Cardiac septum (tissue), 1 donor: ENCODE measurements around the gene KCNH2. TPM values are rescaled to one million over a fixed set of nuclear protein-coding genes. Genes with fewer than 3 reads are reported as not detected.
"Not testable (repeated sequence)": the region's sequence is repeated elsewhere in the genome, so short reads cannot be mapped to it uniquely, and the experiment has no call there.

ENCODE experiments used
- DNase-seq: peaks from one replicate; pipeline ENCODE4 v3.0.0-alpha.2; 2020; ENCODE audit warnings: low spot score
- intact Hi-C: fragments of 100-400 bp; cut with DNase I; formaldehyde crosslinking; loops from one replicate; pipeline ENCODE4 v1.14.0; 2022
- total RNA-seq: library from RNA; stranded (reverse); fragmentation: NEBNext Ultra II Directional; extraction: Animal tissue kit (Norgen Biotek cat#: 25700); gene quantifications from one replicate; pipeline ENCODE4 v1.2.1, GENCODE V29; 2021
- donor health status: DM: no; HTN: no; CAD: no.

Gene KCNH2
- total RNA-seq, 1 donor from 2014 or later: 61.9 TPM

DNA sequence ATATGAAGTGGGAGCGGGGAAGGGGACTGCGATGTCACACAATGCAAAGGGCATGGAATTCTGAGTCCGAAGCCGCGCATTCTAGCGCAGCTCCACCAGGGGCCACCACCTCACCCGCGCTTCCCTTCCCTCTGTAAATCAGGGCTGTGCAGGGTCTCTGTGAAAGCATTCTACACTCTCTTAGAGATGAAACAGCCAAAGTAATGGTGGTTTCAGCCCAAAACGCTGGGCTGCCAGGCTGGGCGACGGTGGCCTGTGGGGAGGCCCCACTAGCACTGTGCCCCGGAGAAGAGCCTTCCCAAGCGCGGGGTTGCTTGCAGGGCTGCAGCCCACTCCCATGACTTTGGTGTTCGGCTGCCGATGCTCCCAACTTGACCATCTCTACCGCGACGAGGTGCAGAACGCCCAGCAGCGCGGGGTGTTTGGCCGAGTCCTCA lies 34.8 kb upstream of the KCNH2 start:
- intact Hi-C loops: no loop called here
- no peak for DNase-seq

DNA sequence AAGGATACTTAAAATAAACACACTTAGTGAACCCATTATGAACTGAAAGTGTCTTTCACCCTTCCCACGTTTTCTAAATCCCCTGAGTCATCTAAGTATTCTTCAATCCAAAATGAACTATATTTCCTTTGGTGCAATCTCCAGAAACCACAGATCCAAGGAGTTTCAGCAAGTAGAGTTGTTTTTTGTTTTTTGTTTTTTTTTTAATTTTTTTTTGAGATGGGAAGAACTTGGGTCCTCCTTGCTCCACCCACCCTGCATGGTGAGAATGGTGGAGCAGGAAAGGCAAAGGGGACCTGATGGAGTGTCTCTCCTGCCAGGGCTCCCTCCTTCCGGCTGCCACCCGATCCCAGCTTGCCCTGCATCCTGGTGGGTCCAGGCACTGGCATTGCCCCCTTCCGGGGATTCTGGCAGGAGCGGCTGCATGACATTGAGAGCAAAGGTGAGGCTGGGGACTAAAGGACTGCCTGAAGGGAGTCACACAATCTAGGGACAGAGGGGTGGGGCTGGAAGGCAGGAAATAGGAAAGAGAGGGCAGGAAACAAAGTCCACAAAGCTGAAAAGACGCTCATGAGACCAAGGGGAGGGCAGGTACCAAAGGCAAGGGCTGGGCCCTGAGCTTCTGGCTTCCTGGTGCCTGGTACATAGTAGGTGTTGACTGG lies 34.0 kb upstream of the KCNH2 start:
- intact Hi-C loops: no loop called here
- DNase-seq: no peak

DNA sequence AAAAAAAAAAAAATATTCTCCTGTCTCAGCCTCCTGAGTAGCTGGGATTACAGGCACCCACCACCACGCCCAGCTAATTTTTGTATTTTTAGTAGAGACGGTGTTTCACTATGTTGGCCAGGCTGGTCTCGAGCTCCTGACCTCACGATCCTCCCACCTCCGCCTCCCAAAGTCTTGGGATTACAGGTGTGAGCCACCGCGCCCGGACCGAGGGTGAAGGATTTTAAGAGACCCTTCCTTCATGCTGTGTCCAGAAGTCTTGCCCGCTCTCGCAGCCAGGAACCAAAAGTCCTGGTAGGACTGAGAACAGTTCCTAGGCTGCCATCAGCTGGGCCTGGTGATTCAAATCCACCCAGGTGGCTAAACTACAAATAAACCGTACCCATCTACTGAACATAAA lies 33.5 kb upstream of the KCNH2 start:
- intact Hi-C loops, DNase-seq: not testable (repeated sequence)

DNA sequence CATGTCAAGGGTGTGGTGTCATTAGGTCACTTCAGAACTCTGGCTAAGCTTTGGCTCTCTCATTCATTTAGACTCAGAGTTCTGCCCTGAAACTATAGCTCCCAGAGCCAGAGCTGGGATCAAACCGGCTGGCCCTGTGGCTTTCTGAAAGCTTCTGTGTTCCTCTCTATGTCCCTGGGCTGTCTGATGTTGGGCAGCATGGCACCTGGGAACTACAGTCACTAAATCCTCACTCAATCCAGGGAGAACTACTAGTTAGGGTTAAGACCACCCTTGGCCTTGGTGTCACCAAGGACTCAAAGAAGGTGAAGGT lies 32.9 kb upstream of the KCNH2 start:
- DNase-seq: no peak
- intact Hi-C loops: no loop called here

DNA sequence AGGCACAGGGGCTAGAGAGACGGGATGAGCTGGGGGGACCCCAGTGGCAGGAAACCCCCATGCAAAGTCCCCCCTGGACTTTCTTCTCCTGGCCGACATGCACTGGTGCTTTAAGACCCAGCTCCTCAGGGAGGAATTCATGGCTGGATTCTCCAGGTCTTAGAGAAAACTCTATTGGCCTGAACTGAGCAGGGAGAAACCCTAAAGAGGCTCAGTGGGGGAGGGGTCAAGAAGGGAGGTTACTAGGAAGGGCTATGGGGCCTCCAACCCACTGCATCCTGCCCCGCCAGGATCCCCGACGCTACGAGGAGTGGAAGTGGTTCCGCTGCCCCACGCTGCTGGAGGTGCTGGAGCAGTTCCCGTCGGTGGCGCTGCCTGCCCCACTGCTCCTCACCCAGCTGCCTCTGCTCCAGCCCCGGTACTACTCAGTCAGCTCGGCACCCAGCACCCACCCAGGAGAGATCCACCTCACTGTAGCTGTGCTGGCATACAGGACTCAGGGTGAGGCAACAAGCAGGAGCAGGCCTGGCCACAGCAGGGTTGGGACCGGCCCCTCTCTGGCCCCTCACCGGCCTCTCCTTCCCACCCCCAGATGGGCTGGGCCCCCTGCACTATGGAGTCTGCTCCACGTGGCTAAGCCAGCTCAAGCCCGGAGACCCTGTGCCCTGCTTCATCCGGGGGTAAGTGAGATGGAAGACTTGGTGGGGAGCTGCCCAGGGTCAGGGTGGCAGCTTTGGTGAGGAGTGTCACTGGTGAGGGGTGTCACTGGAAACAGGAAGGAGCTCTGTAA lies 32.4 kb upstream of the KCNH2 start:
- intact Hi-C loops: no loop called here
- no peak for DNase-seq

DNA sequence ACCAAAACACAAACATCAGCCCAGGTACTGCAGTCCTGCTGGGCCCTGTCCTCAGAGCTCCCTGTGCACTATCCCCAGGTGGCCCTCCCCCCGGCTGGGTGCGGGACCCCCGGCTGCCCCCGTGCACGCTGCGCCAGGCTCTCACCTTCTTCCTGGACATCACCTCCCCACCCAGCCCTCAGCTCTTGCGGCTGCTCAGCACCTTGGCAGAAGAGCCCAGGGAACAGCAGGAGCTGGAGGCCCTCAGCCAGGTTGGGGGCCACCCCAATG lies 31.9 kb upstream of the KCNH2 start:
- no peak for DNase-seq

DNA sequence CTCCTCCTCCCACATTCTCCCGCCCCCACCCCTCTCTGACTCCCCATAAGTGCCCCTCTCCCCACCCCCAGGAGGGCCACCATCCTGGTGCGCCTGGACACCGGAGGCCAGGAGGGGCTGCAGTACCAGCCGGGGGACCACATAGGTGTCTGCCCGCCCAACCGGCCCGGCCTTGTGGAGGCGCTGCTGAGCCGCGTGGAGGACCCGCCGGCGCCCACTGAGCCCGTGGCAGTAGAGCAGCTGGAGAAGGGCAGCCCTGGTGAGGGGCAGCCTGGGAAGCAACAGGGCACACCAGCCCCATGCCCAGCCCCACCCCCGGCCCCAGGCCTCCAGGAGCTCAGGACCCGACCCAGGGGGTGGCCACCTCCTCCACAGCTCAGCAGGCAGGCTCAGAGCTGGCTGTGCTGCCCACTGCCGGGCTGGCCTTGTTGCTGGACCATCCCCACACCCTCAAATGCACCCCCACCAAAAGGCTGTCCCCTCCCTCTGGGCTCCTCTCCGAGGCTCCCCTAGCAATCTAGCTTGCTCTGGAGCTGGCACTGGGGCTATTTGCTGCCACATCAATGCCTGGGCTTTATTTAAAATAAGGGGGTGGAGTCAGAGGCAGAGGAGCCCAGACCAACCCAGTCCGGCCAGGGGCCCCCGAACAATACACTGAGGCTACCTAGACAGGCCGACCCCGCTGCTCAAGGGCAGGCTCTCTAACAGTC lies 31.4 kb upstream of the KCNH2 start:
- DNase-seq: no peak

More for the DNA sequence above, 31.9 kb upstream of the KCNH2 start:
- intact Hi-C loops: no loop called here

DNA sequence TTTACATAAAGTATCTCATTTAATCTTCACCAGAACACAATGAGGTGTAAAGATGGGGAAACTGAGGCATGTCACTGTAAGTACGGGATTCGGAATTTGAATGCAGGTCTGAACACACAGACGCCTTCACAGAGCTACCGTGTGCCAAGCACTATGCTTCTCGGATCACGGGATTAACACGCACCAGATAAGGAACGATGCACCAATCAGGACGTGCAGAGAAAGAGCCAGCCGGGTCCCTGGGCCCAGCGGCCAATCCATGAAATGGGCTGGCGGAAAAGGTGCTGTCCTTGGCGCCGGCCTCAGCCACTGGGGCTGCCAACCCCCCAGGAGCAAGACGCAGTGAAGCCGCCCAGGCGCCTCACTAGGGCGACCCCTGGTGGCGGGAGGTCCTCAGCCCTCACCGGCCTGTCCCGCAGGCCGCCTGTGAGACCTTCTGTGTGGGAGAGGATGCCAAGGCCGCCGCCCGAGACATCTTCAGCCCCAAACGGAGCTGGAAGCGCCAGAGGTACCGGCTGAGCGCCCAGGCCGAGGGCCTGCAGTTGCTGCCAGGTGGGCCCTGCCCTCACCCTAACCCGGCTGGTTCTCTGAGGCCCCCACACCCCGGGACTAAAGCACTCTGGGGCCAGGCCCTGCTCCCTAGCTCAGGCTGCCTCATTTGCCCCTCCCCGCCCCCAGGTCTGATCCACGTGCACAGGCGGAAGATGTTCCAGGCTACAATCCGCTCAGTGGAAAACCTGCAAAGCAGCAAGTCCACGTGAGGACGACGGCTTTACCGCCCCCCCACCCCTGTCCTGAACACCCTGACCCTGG lies 30.6 kb upstream of the KCNH2 start:
- no peak for DNase-seq
- intact Hi-C loops: no loop called here

More for the DNA sequence above, 31.4 kb upstream of the KCNH2 start:
- intact Hi-C loops: no loop called here

DNA sequence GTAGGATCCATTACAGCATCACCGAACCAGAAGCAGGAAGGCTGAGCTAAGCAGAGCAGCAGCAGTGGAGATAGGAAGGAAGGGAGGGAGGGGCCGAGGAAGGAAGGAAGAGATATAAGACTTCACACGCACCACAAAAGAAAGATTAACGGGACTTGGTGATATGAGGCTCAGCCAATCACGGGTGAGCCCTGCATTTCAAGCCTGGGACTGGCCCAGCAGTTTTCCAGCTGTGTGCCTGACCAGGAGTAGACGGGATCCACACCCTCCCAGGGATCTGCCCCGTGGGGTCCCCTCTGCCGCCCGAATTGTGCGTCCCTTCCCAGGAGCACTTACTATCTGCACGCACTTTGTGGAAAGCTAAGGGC lies 30.0 kb upstream of the KCNH2 start:
- intact Hi-C loops: no loop called here

DNA sequence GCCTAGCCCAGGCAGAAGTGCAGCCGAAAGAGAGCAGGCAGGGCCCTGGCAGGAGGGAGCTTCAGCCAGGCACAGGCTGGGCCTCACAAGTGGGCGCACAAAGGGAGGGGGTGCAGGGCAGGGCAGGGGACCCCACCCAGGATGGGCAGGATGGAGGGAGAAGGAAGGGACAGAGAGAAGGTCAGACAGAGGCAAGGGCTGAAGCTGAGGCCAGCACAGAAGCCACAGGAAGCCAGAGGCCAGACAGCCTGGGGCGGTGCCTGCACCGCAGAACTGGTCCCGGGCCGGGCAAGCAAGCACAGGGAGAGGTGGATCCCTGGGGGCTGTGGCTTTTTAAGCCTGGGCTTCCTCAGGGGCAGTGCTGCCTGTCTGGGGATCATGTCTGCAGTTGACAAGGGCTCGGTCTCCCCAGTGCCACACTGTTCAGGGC lies 29.4 kb upstream of the KCNH2 start:
- no peak for DNase-seq
- intact Hi-C loops: no loop called here

More for the DNA sequence above, 30.0 kb upstream of the KCNH2 start:
- no peak for DNase-seq

DNA sequence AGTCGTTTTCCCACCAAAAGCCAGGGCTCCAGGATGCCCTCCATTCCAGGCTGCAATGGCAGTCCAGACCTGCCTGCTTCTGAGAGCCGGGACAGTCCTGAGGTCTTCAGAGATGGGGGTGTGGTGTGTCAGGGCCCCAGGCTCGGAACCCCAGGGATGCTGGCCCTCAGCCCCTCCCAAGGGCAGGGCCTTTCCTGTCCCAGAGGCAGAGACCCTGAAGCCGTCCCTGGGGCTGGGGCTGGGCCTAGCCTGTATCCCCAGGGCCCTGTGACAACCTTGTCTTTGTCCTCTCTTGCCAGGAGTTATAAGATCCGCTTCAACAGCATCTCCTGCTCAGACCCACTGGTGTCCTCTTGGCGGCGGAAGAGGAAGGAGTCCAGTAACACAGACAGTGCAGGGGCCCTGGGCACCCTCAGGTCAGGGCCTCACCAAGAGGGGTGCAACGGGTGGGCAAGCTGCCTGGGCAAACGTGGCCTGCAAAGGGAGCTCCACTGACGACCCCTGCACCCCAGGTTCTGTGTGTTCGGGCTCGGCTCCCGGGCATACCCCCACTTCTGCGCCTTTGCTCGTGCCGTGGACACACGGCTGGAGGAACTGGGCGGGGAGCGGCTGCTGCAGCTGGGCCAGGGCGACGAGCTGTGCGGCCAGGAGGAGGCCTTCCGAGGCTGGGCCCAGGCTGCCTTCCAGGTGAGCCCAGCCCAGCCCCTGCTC lies 28.6 kb upstream of the KCNH2 start:
- no peak for DNase-seq
- intact Hi-C loops: no loop called here

DNA sequence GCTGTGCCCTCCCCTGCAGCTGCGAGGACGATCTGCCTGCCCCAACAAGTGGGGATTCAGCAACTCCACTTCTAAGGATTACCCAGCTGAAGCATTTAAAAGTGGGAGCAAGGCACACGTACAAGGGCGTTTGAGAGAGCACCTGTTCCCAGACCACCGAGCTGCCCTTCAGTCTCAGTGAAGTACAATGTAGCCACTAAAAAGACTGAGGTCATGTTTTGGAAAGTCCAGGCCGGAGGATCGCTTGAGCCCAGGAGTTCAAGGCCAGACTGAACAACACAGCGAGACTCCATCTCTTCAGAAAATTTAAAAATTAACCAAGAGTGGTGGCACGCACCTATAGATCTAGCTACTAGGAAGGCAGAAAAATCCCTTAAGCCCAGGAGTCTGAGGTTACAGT lies 27.4 kb upstream of the KCNH2 start:
- intact Hi-C loops: no loop called here
- no peak for DNase-seq

DNA sequence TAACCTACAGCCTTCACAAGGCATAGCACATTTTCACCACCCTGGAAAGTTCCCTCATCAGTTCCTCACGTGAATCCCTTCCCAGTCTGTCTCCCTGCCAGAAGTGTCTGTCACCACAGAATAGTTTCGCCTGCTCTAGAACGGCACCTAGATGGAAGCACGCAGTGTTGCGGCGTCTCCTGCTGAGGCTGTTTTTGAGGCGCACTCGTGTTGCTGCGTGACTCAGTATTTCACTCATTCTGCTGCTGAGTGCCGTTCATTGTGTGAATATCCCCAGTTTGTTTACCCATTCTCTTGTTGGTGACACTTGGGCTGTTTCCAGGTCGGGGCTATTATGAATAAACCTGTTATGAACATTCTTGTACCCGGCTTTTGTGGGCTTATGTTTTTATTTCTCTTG lies 25.5 kb upstream of the KCNH2 start:
- intact Hi-C loops: no loop called here

DNA sequence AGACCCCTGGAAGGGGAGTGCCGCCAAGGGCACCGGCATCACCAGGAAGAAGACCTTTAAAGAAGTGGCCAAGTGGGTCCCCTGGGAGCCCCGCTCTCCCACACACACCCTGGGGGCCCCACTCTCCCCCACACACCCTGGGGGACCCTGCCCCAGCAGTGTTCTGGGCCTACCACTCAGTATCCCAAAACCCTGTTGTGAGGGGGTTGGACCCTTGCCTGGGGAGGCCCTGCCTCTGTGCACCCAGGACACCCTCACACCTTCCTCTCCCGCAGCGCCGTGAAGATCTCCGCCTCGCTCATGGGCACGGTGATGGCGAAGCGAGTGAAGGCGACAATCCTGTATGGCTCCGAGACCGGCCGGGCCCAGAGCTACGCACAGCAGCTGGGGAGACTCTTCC lies 23.4 kb upstream of the KCNH2 start:
- intact Hi-C loops: no loop called here
- DNase-seq: no peak

More for the DNA sequence above, 25.5 kb upstream of the KCNH2 start:
- no peak for DNase-seq

DNA sequence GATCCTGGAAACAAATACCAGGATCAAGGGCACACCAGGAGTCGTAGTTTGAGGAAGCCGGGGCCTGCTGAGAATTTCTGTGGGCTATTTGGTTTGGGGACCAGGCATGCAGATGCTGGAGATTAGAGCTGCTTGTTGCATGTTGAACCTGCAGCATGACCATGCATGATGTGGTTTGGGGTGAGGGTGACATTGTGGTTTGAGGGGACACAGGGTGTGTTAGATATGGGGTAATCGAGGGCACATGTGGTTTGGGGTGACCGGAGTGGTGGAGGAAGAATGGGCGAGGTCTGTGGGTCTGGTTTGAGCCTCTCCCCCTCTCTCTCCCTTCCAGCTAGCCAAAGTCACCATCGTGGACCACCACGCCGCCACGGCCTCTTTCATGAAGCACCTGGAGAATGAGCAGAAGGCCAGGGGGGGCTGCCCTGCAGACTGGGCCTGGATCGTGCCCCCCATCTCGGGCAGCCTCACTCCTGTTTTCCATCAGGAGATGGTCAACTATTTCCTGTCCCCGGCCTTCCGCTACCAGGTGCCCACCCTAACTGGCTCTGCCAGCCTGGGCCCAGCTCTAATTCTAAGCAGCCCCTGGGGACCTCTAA lies 22.9 kb upstream of the KCNH2 start:
- DNase-seq: no peak
- intact Hi-C loops: no loop called here

DNA sequence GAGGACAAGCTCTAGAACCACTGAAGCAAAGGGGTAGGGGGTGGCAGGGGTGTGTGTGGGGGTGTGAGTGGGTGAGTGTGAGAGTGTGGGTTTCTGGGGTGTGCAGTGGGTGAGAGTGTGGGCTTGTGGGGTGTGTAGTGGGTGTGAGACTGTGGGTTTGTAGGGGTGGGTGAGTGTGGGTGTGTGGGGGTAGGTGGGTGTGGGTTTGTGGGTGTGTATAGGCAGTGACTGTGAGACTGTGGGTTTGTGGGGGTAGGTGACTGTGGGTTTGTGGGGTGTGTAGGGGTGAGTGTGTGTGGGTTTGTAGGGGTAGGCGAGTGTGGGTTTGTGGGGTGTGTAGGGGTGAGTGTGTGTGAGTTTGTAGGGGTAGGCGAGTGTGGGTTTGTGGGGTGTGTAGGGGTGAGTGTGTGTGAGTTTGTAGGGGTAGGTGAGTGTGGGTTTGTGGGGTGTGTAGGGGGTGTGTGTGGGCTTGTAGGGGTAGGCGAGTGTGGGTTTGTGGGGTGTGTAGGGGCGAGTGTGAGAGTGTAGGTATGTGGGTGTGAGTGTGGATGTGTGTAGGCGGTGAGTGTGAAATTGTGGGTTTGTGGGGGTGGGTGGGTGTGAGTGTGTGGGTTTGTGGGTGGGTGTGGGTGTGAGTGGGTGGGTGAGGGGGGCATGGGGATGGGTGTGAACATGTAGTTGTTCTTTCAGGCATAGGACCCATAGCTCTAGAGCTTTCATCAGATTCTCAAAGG lies 21.5 kb upstream of the KCNH2 start:
- intact Hi-C loops: no loop called here

DNA sequence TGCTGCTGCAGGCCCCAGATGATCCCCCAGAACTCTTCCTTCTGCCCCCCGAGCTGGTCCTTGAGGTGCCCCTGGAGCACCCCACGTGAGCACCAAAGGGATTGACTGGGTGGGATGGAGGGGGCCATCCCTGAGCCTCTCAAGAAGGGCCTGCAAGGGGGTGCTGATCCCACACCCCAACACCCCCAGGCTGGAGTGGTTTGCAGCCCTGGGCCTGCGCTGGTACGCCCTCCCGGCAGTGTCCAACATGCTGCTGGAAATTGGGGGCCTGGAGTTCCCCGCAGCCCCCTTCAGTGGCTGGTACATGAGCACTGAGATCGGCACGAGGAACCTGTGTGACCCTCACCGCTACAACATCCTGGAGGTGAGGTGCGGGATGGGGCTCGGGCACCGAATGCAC lies 20.9 kb upstream of the KCNH2 start:
- no peak for DNase-seq
- intact Hi-C loops: no loop called here

More for the DNA sequence above, 21.5 kb upstream of the KCNH2 start:
- no peak for DNase-seq

DNA sequence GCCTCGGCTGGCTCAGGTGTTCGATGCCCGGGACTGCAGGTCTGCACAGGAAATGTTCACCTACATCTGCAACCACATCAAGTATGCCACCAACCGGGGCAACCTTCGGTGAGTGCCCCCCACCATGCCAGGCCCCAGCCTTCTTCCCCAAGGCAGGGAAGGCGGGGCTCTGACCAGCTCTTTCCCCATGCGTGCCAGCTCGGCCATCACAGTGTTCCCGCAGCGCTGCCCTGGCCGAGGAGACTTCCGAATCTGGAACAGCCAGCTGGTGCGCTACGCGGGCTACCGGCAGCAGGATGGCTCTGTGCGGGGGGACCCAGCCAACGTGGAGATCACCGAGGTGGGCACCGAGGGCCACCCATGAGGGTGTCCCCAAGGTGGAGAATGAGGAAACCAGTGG lies 20.2 kb upstream of the KCNH2 start:
- intact Hi-C loops: no loop called here
- DNase-seq: no peak

DNA sequence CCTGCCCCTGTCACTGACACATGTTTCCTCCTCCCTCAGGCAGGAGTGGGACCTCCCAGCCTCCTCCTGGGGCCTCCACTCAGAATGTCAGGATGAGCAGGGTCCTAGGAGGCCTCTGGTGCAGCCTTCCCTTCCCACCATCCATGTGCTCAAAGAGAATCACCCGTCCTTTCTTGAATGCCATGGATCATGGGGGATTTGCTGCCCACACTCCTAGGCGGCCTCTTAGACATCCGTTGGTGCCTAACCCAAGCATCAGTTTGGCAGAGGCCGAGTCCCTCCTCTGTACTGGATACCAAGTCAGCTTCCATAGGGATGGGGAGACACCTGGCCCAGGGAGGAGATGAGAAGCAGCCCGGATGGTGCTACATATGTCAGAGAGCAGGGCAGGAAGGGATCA lies 19.7 kb upstream of the KCNH2 start:
- intact Hi-C loops: no loop called here
- no peak for DNase-seq
